GM04504 (cell line): ENCODE data around the gene CCDC188.

Source experiments
- DNase-seq: peaks from one replicate; pipeline ENCODE4 v3.0.0-alpha.2; 2012; ENCODE audit warnings: low read depth

Gene CCDC188

GRCh38 chr22:20184501-20185165, 33.8 kb upstream of the CCDC188 start:
- DNase-seq, result no peak

DNA sequence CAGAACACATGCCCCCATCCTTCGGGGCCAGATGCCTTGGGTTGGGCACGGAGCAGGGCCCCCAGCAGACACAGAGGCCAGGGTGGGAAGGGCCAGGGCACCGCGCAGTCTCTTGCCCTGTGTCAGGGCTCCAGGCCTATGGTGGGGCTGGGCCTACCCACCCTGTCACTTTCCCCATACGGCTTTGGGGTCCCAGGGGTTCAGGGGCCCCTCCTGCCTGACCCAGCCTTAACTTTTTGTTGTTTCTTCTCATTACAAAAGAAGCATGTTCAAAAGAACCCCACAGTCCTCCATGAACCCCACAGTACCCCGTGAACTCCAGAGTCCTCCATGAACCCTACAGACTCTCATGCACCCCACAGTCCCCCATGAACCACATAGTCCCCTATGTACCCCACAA, 33.0 kb upstream of the CCDC188 start:
- no peak for DNase-seq

DNA sequence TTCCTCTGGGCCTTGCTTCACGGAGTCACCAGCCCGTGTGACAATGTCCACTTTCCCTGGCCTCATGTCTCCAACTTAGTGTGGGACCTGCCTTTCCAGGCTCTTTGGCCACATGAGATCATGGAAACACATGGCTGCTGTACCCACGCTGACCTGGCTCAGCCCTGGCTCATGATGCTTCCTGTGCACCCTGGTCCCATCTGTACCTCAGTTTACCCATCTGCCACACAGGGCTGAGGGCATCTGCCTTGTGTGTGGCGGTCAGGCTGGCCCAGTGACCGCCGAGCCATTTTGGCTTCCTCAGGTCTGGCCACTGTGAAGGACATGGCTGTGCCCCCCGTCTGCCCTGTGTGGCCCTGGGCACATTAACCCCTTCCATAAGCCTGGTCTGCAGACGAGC, 32.2 kb upstream of the CCDC188 start:
- no peak for DNase-seq

DNA sequence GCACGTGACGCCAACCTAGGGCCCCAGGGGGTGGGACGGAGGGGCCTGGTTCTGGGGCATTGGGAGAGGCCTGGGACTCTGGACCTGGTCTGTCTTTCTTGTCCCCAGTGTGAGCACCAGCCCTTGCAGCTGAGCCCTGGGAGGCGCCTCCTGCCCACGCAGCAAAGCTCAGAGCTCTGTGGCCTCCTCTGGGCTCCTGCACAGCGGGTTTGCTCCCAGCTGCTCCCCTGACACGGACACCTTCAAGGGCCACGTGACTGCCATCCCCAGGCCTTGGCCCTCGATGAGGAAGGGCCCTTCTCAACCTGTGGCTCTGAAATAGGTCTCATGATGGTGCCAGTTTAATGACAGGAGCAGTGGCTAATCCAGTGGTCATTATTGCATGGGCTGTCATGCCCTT, 31.5 kb upstream of the CCDC188 start:
- DNase-seq, result no peak

GRCh38 chr22:20181884-20182236, 31.0 kb upstream of the CCDC188 start:
- no peak for DNase-seq

- DNase-seq, result no peak
Observed at GRCh38 chr22:20181194-20181883, 30.5 kb upstream of the CCDC188 start.

DNA sequence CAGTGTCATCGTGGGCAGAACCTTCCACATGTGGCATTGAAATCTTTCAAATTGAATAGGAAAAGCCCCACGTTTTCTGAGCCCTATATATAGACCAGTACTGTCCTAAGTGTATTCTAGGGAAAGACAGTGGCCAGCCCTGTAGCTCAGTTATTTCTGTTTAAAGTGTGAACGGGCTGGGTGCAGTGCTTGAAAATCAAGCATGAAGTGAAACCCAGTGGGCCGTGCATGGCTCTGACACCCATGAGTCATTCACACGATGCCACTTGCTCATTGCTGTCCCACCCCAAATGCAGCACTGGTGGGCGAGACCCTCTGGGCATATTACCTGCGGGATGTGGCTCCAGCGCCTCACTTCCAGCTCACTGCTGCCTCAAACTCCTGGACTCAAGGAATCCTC, 29.8 kb upstream of the CCDC188 start:
- no peak for DNase-seq

DNA sequence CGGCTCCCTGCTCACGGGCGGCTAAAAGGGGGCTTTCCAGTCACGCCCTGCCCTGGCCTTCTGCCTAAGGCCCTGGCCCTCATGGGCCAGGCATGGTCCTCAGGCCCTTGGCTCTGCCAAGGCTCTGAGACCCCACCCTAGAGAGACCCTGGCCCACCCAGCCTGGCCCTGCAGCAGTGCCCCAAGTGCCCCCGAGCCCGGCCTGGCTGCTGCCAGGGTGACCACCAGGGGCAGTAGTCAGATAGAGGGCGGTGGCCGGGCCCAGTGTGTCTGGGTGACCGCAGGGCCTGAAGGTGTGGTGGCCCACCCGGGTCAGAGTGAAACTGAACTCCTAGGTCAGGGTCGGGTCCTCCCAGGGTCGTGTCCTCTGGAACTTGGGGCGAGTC, 29.4 kb upstream of the CCDC188 start:
- no peak for DNase-seq

DNA sequence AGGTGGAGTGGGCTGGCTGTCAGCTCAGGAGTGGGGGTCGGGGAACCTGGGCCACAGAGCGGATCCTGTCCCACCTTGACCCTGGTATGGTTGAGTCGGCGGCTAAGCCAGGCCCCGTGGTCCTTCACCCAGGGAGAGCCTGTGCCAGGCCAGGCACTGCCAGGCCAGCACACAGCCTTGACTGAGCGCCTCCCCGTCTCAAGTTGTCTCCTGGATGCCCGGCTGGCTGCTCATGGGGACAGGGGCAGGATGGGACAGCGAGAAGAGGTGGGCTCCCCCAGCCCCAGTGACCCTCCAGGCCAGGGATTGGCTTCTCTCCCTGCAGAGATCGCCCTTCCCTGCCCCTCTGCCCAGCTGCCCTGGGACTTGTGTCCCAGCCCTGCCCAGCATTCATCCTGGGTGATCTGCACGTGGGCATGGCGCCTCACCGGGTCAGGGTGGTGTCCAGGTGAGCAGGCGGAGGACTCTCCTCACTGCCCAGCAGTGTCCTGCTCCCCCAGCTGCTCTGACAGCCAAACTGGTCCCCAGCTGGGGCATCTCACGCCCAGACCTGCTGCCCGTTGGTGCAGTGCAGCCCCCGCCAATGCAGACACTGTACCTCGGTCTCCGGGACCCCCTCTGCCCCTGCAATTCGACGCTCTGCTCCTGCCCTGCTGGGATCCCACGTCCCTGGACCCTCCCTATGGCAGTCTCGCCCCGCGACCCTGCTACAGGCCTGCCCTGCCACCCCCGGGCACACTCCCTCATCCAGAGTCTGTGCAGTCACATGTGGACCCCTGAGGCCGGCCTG, 28.8 kb upstream of the CCDC188 start:
- DNase-seq, result no peak

DNA sequence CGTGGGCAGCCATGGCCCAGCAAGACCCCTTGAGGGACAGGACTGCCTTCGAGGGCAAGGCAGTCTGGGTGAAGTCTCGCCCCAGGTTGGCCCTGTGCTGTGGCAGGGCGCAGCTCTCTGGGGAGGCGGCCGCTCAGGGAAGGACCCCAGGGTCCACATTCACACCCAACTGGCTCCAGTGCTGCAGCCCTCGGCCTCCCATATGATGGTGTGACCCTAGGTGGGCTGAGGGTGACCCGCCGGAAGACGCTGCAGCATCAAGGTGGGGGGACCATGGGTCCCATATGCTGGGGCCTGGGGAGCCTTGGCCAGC, 28.0 kb upstream of the CCDC188 start:
- no peak for DNase-seq

- no peak for DNase-seq
Observed at GRCh38 chr22:20178075-20178914, 27.4 kb upstream of the CCDC188 start.

DNA sequence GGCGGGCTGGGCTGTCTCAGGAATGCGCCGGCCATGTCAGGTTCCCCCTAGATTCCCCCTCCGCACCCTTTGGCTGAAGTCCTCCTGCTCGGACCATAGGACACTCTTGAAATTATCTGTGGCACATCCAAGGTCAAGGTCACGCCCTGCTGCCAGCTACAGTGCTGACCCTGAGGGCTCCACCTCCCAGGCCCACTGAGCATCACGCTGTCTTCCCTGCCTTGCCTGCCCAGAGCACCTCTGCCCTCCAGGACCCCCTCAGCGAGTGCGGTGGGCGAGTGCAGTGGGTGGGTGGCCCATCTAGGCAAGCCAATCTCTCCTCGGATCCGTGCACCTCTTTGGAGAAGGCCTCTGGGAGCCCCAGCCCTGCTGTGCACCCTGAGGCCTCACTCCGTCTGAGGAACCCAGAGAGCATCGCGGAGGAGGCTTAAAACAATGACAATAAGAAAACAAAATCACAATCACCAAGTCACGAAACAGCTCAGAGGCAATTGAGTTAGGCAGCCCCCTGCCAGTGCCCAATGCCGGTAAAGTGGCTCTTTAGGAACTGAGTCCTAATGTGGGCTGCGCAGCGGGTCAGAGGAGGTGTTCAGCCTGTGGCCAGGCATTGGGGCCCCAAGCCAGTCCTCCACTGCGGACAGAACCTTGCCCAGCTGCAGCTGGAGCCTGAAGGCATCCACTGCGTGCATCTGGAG, 26.5 kb upstream of the CCDC188 start:
- no peak for DNase-seq

GRCh38 chr22:20176421-20177085, 25.7 kb upstream of the CCDC188 start:
- DNase-seq, result no peak

DNA sequence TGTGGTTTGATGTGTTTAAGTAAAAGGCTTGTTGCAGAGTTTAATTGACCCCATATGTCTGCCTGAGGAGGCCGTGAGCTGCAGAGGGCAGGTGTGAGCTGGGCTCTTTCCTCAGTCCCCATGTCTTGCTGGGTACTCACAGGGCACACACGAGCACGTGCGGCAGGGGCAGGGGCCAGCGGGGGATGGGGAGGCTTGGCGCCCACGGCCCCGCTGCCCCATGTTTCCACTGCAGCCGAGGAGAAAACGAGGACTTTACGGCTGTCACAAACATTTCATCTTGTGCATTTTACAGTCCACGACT, 24.7 kb upstream of the CCDC188 start:
- no peak for DNase-seq

GRCh38 chr22:20174785-20175596, 24.1 kb upstream of the CCDC188 start:
- no peak for DNase-seq

- no peak for DNase-seq
Observed at GRCh38 chr22:20173772-20174171, 22.9 kb upstream of the CCDC188 start.

GRCh38 chr22:20173246-20173645, 22.4 kb upstream of the CCDC188 start:
- DNase-seq, result no peak

DNA sequence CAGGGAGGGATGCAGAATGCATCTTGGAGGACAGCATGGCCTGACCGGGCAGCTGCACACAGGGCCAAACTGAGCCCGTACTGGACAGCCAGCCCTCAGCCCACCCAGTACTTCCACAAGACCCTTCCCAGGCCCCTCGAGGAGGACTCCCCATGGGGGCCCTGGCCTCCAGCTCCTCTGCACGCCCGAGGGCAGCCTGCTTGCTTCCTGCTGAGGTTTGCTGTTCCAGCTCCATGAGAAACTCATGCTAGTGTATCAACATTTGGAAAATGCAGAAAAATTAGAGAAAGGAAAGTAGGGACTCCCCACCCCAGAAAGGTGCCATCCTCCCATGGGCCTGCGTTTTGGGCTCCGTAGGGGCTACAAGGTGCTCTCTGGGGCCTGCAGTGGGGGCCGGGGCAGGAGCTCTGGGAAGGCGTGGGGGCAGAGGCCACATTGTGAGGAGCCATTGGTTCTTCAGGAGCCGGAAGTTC, 21.3 kb upstream of the CCDC188 start:
- DNase-seq, result no peak

DNA sequence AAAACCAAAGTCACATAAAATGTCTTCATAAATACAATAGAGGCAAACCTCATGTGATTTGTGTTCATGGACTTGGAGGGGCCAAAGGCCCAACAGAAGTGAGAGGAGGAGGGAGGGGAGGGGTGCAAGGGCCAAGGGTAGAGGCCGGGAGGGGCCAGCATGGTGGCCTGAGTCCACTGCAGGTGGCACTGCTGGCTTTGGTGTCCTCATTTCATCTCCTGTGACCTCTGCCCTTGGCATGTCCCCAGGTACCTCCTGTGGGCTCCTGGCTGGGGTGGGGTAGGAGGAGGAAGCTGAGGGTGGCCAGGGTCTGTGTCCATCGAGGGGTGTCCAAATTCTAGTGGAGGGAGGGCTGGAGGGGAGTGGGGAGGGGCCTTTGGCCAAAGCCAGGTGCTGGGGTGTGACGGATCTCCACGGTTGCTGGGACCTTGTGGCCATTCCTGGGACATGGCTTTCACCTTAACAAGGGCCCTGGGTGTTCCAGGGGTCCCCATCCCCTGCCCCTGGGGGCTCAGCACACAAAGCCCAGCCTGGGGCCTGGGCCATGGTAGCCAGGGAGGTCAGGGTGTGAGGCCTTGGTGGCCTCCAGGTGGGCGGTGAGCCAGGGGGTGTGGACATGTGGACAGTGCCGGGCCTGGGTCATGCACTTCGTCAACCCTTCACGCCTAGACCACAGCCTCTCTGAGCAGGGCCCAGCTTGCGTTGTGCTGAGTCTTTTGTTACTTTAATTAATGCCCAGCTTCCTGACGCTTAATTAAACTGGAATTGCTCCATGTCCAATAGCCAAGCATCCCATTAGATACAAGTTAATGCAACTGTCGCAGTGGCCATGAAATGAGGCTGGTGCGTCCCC, 20.7 kb upstream of the CCDC188 start:
- no peak for DNase-seq

GRCh38 chr22:20170170-20170569, 19.3 kb upstream of the CCDC188 start:
- no peak for DNase-seq
